Testis (tissue), 3 donors: ENCODE results near the gene RAB3C. TPM values are rescaled to one million over a fixed set of nuclear protein-coding genes. Genes with fewer than 3 reads are reported as not detected.

Source experiments
- DNase-seq: peaks from one replicate; pipeline ENCODE4 v3.0.0-alpha.2; 2019
- H3K27ac ChIP-seq, 2 donors: fragments of 200-600 bp; sonication (generic); one replicate each; pipeline ENCODE4 v1.5.1; 2019
- H3K27me3 ChIP-seq: fragments of 200-600 bp; sonication (generic); one replicate; pipeline ENCODE4 v1.5.1; 2019
- H3K36me3 ChIP-seq: fragments of 200-600 bp; sonication (generic); one replicate; pipeline ENCODE4 v1.5.1; 2017; ENCODE audit warnings: low read depth; ENCODE audit errors: missing control alignments
- H3K4me1 ChIP-seq: fragments of 200-600 bp; sonication (generic); one replicate; pipeline ENCODE4 v1.5.1; 2019
- H3K4me3 ChIP-seq, 2 donors: fragments of 200-600 bp; sonication (generic); one replicate each; pipeline ENCODE4 v1.5.1; 2017 to 2019
- H3K9me3 ChIP-seq: fragments of 200-600 bp; sonication (generic); one replicate; pipeline ENCODE4 v1.5.1; 2017
- POLR2A ChIP-seq: fragments of 450-650 bp; IDR thresholded peaks from one replicate; pipeline ENCODE4 v1.6.1; 2017; ENCODE audit warnings: antibody characterized with exemption, mild to moderate bottlenecking, moderate library complexity
- WGBS, 2 donors: methylation state at CpG; one replicate each; pipeline ENCODE4 v1.1.5; 2018; 5-methylcytosine and 5-hydroxymethylcytosine counted together
- intact Hi-C: fragments of 100-400 bp; cut with DNase I; formaldehyde crosslinking; loops from one replicate; pipeline ENCODE4 v1.15.1; 2023; ENCODE audit warnings: low total_unique reads
- polyA plus RNA-seq: library from polyadenylated mRNA; stranded (reverse); fragments of 350-450 nt; fragmentation: Illumina TruSeq; extraction: RNeasy Lipid Tissue Mini Kit (QIAGEN cat#74804); gene quantifications from one replicate; pipeline ENCODE4 v1.2.3, GENCODE V29; 2014; ENCODE audit warnings: low read depth, low replicate concordance; ENCODE audit not compliant: insufficient read depth
- total RNA-seq, 2 donors: library from RNA; depleted of rRNA; stranded (reverse); fragments of >200 nt; gene quantifications; one replicate each; pipeline ENCODE4 v1.2.3, GENCODE V29; 2016
- TF ChIP-seq, protein P1 (sequence below), 3 experiments: fragments of 450-650 bp in 2 of 3; fragments of 200-600 bp in 1 of 3; sonication (generic) in 1 of 3; IDR thresholded peaks; one replicate each; pipeline ENCODE4 v1.5.1; 2016 to 2019; ENCODE audit warnings: antibody characterized with exemption in 3 of 3, mild to moderate bottlenecking in 2 of 3, moderate library complexity in 1 of 3

Gene RAB3C
- total and polyA plus RNA-seq, 3 donors from 2014 or later = 0.47 to 2.5 (median 1.8) TPM

DNA sequence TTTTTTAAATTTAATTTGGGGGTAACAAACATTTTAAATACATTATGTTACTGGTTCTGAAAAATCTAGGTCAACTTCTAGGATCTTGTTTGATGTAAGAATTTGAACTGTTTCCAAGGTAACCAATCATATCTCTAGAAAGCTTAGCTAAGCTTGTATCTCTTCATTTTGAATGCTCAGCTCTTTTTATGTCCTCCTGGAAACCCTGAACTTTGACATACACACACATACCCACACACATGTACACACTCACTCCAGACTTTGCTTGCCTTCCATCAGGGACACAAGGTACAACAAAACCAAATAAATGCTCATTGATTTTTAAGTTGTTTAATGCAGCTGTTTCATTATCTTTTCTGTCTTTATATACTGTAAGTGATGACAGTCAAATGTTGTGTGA lies 178.5 kb downstream of the RAB3C start:
- no peaks in the 10 kb centered on the region for H3K36me3 ChIP-seq
- TF ChIP-seq, protein P1, sequence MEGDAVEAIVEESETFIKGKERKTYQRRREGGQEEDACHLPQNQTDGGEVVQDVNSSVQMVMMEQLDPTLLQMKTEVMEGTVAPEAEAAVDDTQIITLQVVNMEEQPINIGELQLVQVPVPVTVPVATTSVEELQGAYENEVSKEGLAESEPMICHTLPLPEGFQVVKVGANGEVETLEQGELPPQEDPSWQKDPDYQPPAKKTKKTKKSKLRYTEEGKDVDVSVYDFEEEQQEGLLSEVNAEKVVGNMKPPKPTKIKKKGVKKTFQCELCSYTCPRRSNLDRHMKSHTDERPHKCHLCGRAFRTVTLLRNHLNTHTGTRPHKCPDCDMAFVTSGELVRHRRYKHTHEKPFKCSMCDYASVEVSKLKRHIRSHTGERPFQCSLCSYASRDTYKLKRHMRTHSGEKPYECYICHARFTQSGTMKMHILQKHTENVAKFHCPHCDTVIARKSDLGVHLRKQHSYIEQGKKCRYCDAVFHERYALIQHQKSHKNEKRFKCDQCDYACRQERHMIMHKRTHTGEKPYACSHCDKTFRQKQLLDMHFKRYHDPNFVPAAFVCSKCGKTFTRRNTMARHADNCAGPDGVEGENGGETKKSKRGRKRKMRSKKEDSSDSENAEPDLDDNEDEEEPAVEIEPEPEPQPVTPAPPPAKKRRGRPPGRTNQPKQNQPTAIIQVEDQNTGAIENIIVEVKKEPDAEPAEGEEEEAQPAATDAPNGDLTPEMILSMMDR (IDR thresholded peaks at IDR 0.05) = no peak
- no peak for TF ChIP-seq POLR2A
- no peaks in the 10 kb centered on the region for H3K9me3 ChIP-seq
- no peaks in the 10 kb centered on the region for H3K4me1 ChIP-seq
- no peaks in the 10 kb centered on the region for H3K27me3 ChIP-seq
- intact Hi-C loops = no loop called here
- DNase-seq = no peak
- no peak overlapping the region for H3K4me3 ChIP-seq
- H3K27ac ChIP-seq = no peak overlapping the region

DNA sequence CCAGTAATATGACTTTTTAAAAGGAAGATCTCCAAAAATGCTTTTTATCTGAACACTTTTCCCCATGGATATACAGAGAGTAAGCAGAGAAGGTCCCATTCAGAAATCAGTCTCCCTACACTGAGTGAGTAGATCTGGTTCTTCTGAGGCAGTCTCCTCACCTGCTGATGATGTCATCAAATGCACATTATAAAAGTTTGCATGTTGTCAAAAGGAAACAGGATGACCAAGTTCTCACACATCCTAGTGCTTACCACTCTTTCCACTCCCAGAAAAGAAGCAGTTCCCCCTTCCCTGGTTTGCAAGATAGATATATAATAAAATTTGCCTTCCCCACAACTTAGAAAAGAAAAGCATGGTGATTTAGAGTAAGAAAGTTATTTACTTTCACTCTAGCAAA lies 180.5 kb downstream of the RAB3C start:
- no peaks in the 10 kb centered on the region for H3K27me3 ChIP-seq
- no peak for DNase-seq
- intact Hi-C loops = no loop called here

DNA sequence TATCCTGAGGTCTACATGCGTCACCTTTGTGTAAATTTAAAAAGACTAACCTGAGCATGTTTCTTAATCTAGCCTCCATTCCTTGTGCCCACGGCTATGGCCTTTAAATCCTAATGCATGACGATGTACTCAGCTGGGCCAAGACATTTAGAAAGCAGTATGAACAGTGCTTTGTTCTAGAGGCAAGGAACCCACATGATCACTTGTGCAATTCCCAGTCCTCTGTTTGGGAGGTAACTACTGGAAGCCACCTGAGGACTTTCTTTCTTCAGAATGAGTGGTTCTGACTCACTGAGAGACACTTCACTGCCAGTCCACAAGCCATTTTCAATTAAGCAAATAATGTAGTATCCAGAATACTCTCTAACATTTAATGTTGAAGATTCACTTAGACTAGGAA lies 181.3 kb downstream of the RAB3C start:
- 93 to 95% methylated on average over 3 of the region's 3 CpGs for WGBS, 2 donors
- Histone ChIP-seq H3K4me3 (no peak overlapping the region), H3K9me3 (no peaks in the 10 kb centered on the region), H3K4me1 (no peaks in the 10 kb centered on the region), H3K27ac (no peak overlapping the region), H3K27me3 (no peaks in the 10 kb centered on the region), H3K36me3 (no peaks in the 10 kb centered on the region)
- DNase-seq = no peak
- TF ChIP-seq POLR2A = no peak
- TF ChIP-seq, protein P1 (IDR thresholded peaks at IDR 0.05) = no peak
- intact Hi-C loops = no loop called here

More for the DNA sequence above, 180.5 kb downstream of the RAB3C start:
- no peaks in the 10 kb centered on the region for H3K36me3 ChIP-seq
- H3K27ac ChIP-seq = no peak overlapping the region
- no peaks in the 10 kb centered on the region for H3K9me3 ChIP-seq
- H3K4me1 ChIP-seq = no peaks in the 10 kb centered on the region
- TF ChIP-seq, protein P1 (IDR thresholded peaks at IDR 0.05) = no peak
- TF ChIP-seq POLR2A = no peak
- no peak overlapping the region for H3K4me3 ChIP-seq

DNA sequence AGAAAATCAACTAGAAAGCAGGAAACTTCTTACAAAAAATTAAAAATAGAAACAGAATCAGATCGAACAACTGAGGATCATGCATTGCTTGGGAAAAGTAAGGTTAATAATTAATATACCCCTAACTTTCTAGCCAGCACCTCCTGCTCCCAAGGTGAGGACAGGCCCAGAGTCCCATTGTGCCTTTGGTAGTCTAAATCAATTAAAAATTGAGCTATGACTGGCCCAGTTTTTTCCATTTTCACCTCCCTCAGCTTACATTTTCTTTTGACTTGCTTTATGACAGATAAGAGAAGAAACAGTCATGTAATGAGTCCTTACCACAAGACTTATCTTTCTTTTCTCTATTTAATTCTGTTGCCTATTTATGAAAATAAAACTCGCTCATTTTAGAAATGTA lies 182.2 kb downstream of the RAB3C start:
- Histone ChIP-seq H3K4me3 (no peak overlapping the region), H3K9me3 (no peaks in the 10 kb centered on the region), H3K4me1 (no peaks in the 10 kb centered on the region), H3K36me3 (no peaks in the 10 kb centered on the region), H3K27me3 (no peaks in the 10 kb centered on the region), H3K27ac (no peak overlapping the region)
- intact Hi-C loops = no loop called here
- no peak for DNase-seq
- 92 to 95% methylated on average over 2 of the region's 2 CpGs for WGBS, 2 donors
- TF ChIP-seq, protein P1 (IDR thresholded peaks at IDR 0.05) = no peak
- TF ChIP-seq POLR2A = no peak

DNA sequence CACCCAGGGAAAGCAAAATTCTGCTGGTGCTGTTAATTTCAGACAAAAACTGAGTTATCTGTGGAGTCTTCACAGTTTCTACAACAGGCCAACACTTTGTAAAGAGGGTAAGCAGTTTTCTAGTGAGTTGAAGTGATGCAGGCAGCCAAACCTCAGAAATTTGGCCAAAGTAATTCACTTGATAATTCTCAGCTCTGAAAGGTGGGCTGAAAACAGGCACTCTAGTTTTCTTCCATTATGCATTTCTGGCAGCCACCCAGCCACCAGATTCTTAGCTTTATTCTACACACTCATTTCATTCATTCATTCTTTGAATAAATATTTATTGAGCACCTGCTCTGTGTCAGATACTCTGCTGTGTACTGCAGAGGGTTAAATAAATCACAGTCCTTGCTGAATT lies 184.2 kb downstream of the RAB3C start:
- no peaks in the 10 kb centered on the region for H3K4me1 ChIP-seq
- H3K9me3 ChIP-seq = no peaks in the 10 kb centered on the region
- DNase-seq = no peak
- TF ChIP-seq POLR2A = no peak
- no peak overlapping the region for H3K4me3 ChIP-seq
- H3K36me3 ChIP-seq = no peaks in the 10 kb centered on the region
- no peak overlapping the region for H3K27ac ChIP-seq
- no peaks in the 10 kb centered on the region for H3K27me3 ChIP-seq
- intact Hi-C loops = no loop called here
